GM18868 (cell line): ENCODE data around the gene CNPY1.
"Not testable (repeated sequence)": the region's sequence is repeated elsewhere in the genome, so short reads cannot be mapped to it uniquely, and the experiment has no call there.

Experiments
- ATAC-seq: cut with Tn5 transposase; IDR thresholded peaks from one replicate; pipeline ENCODE4 v1.9.1; 2021; ENCODE audit warnings: mild to moderate bottlenecking, moderate library complexity; ENCODE audit not compliant: unreplicated experiment

CNPY1 gene

GRCh38 chr7:155579565-155579964, 33.2 kb upstream of the CNPY1 start:
- ATAC-seq: no peak

GRCh38 chr7:155578016-155578415, 31.7 kb upstream of the CNPY1 start:
- no peak for ATAC-seq

GRCh38 chr7:155577509-155577905, 31.1 kb upstream of the CNPY1 start:
- no peak for ATAC-seq

- no peak for ATAC-seq
Observed at GRCh38 chr7:155576900-155577508, 30.6 kb upstream of the CNPY1 start.

- ATAC-seq: no peak
Observed at GRCh38 chr7:155576416-155576815, 30.1 kb upstream of the CNPY1 start.

GRCh38 chr7:155574556-155575290, 28.4 kb upstream of the CNPY1 start:
- no peak for ATAC-seq

GRCh38 chr7:155571581-155572345, 25.4 kb upstream of the CNPY1 start:
- no peak for ATAC-seq

- ATAC-seq: no peak
Observed at GRCh38 chr7:155570991-155571390, 24.6 kb upstream of the CNPY1 start.

GRCh38 chr7:155570171-155570958, 24.0 kb upstream of the CNPY1 start:
- no peak for ATAC-seq

GRCh38 chr7:155569681-155570080, 23.3 kb upstream of the CNPY1 start:
- no peak for ATAC-seq

GRCh38 chr7:155568842-155569494, 22.6 kb upstream of the CNPY1 start:
- ATAC-seq: no peak

GRCh38 chr7:155568333-155568660, 21.9 kb upstream of the CNPY1 start:
- ATAC-seq: no peak

- no peak for ATAC-seq
Observed at GRCh38 chr7:155567646-155568332, 21.4 kb upstream of the CNPY1 start.

- no peak for ATAC-seq
Observed at GRCh38 chr7:155566011-155566836, 19.9 kb upstream of the CNPY1 start.

- no peak for ATAC-seq
Observed at GRCh38 chr7:155565596-155565995, 19.2 kb upstream of the CNPY1 start.

- not testable (repeated sequence) for ATAC-seq
Observed at GRCh38 chr7:155562976-155563375, 16.6 kb upstream of the CNPY1 start.

- no peak for ATAC-seq
Observed at GRCh38 chr7:155562106-155562505, 15.7 kb upstream of the CNPY1 start.

- no peak for ATAC-seq
Observed at GRCh38 chr7:155560982-155561686, 14.8 kb upstream of the CNPY1 start.
